ENCODE data around the gene IQSEC1. TPM values are rescaled to one million over a fixed set of nuclear protein-coding genes. Genes with fewer than 3 reads are reported as not detected.

IQSEC1 gene
- total RNA-seq, 1 donor from 2014 or later: 29.5 TPM

- Mint-ChIP-seq H3K36me3 (ENCODE audit: low read depth, unreplicated experiment) (peaks cover 4% of the 10 kb centered on the region), H3K9me3 (ENCODE audit: unreplicated experiment) (no peaks in the 10 kb centered on the region), H3K4me1 (ENCODE audit: low read depth, unreplicated experiment) (no peaks in the 10 kb centered on the region), H3K27me3 (ENCODE audit: low read depth, unreplicated experiment) (no peaks in the 10 kb centered on the region), H3K4me3 (ENCODE audit: unreplicated experiment) (no peak overlapping the region), H3K27ac (ENCODE audit: unreplicated experiment) (no peak overlapping the region)
- Histone ChIP-seq H3K4me1 (ENCODE audit: insufficient read depth, low read length) (peaks cover 8% of the 10 kb centered on the region), H3K27me3 (ENCODE audit: insufficient read depth, low read length) (no peaks in the 10 kb centered on the region), H3K4me3 (ENCODE audit: insufficient read depth, low read depth, low read length) (no peak overlapping the region), H3K79me2 (ENCODE audit: insufficient read depth, low read length) (no peaks in the 10 kb centered on the region), H3K27ac (ENCODE audit: low read depth, low read length) (no peak overlapping the region), H4K20me1 (ENCODE audit: insufficient read depth, low read length) (peaks cover 32% of the 10 kb centered on the region), H3K36me3 (ENCODE audit: insufficient read depth, low read length) (no peaks in the 10 kb centered on the region), H3K9me3 (ENCODE audit: insufficient read depth, low read depth, low read length) (no peaks in the 10 kb centered on the region), H2AFZ (ENCODE audit: low read depth, low read length) (no peak overlapping the region), H3K4me2 (ENCODE audit: low read length) (no peak overlapping the region), H3K9ac (ENCODE audit: low read length) (no peak overlapping the region)
- no peak for FAIRE-seq
- no peak for DNase-seq (ENCODE audit: low read depth)
- TF ChIP-seq, protein P1, sequence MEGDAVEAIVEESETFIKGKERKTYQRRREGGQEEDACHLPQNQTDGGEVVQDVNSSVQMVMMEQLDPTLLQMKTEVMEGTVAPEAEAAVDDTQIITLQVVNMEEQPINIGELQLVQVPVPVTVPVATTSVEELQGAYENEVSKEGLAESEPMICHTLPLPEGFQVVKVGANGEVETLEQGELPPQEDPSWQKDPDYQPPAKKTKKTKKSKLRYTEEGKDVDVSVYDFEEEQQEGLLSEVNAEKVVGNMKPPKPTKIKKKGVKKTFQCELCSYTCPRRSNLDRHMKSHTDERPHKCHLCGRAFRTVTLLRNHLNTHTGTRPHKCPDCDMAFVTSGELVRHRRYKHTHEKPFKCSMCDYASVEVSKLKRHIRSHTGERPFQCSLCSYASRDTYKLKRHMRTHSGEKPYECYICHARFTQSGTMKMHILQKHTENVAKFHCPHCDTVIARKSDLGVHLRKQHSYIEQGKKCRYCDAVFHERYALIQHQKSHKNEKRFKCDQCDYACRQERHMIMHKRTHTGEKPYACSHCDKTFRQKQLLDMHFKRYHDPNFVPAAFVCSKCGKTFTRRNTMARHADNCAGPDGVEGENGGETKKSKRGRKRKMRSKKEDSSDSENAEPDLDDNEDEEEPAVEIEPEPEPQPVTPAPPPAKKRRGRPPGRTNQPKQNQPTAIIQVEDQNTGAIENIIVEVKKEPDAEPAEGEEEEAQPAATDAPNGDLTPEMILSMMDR (IDR thresholded peaks at IDR 0.05; ENCODE audit: insufficient read depth, low read depth, low read length): no peak
- no peak for TF ChIP-seq EZH2 (IDR thresholded peaks at IDR 0.05; ENCODE audit: insufficient read depth, low read length)
Measured at GRCh38 chr3:12920967-12921366, 152.3 kb downstream of the IQSEC1 start.

DNA sequence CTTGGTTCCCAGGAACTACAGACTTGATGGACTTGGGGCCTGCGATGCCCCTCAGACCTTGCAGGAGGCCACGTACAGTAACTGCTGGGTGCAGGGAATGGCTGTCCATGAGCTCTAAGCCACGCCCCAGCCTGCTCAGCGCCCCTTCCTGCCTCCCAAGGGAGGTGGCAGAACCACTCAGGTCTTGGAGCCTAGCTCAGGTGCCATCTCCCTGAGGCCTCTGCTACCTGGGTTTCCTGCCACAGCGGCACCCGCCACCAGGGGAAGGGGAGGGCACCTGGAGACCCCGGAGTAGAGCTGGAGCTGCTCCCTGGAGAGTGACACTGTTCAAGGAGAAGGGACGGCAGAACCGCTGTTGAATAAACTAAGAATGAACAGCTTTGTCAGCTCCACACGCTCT, 154.0 kb downstream of the IQSEC1 start:
- H3K9me3 Mint-ChIP-seq (ENCODE audit: unreplicated experiment): no peaks in the 10 kb centered on the region
- no peaks in the 10 kb centered on the region for H3K9me3 ChIP-seq (ENCODE audit: insufficient read depth, low read depth, low read length)
- H3K27ac ChIP-seq (ENCODE audit: low read depth, low read length): no peak overlapping the region
- no peaks in the 10 kb centered on the region for H3K27me3 ChIP-seq (ENCODE audit: insufficient read depth, low read length)
- no peak overlapping the region for H3K4me3 ChIP-seq (ENCODE audit: insufficient read depth, low read depth, low read length)
- H3K4me1 ChIP-seq (ENCODE audit: insufficient read depth, low read length): peaks cover 8% of the 10 kb centered on the region
- H3K36me3 Mint-ChIP-seq (ENCODE audit: low read depth, unreplicated experiment): peaks cover 5% of the 10 kb centered on the region
- no peaks in the 10 kb centered on the region for H3K27me3 Mint-ChIP-seq (ENCODE audit: low read depth, unreplicated experiment)
- no peak overlapping the region for H3K4me3 Mint-ChIP-seq (ENCODE audit: unreplicated experiment)
- FAIRE-seq: no peak
- no peak overlapping the region for H2AFZ ChIP-seq (ENCODE audit: low read depth, low read length)
- H3K79me2 ChIP-seq (ENCODE audit: insufficient read depth, low read length): no peaks in the 10 kb centered on the region
- H3K9ac ChIP-seq (ENCODE audit: low read length): no peak overlapping the region
- no peaks in the 10 kb centered on the region for H3K36me3 ChIP-seq (ENCODE audit: insufficient read depth, low read length)
- H3K27ac Mint-ChIP-seq (ENCODE audit: unreplicated experiment): no peak overlapping the region
- no peak for DNase-seq (ENCODE audit: low read depth)
- TF ChIP-seq, protein P1 (IDR thresholded peaks at IDR 0.05; ENCODE audit: insufficient read depth, low read depth, low read length): no peak
- TF ChIP-seq EZH2 (IDR thresholded peaks at IDR 0.05; ENCODE audit: insufficient read depth, low read length): no peak
- H3K4me1 Mint-ChIP-seq (ENCODE audit: low read depth, unreplicated experiment): no peaks in the 10 kb centered on the region
- H4K20me1 ChIP-seq (ENCODE audit: insufficient read depth, low read length): peaks cover 34% of the 10 kb centered on the region
- H3K4me2 ChIP-seq (ENCODE audit: low read length): no peak overlapping the region

- Histone ChIP-seq H3K79me2 (ENCODE audit: insufficient read depth, low read length) (no peaks in the 10 kb centered on the region), H3K27ac (ENCODE audit: low read depth, low read length) (no peak overlapping the region), H3K4me3 (ENCODE audit: insufficient read depth, low read depth, low read length) (no peak overlapping the region), H3K9me3 (ENCODE audit: insufficient read depth, low read depth, low read length) (no peaks in the 10 kb centered on the region), H2AFZ (ENCODE audit: low read depth, low read length) (no peak overlapping the region), H4K20me1 (ENCODE audit: insufficient read depth, low read length) (peaks cover 37% of the 10 kb centered on the region), H3K36me3 (ENCODE audit: insufficient read depth, low read length) (no peaks in the 10 kb centered on the region), H3K4me2 (ENCODE audit: low read length) (no peak overlapping the region), H3K27me3 (ENCODE audit: insufficient read depth, low read length) (no peaks in the 10 kb centered on the region), H3K4me1 (ENCODE audit: insufficient read depth, low read length) (peaks cover 8% of the 10 kb centered on the region), H3K9ac (ENCODE audit: low read length) (no peak overlapping the region)
- TF ChIP-seq, protein P1 (IDR thresholded peaks at IDR 0.05; ENCODE audit: insufficient read depth, low read depth, low read length): no peak
- no peak for TF ChIP-seq EZH2 (IDR thresholded peaks at IDR 0.05; ENCODE audit: insufficient read depth, low read length)
- H3K27me3 Mint-ChIP-seq (ENCODE audit: low read depth, unreplicated experiment): no peaks in the 10 kb centered on the region
- FAIRE-seq: no peak
- no peak for DNase-seq (ENCODE audit: low read depth)
- H3K4me3 Mint-ChIP-seq (ENCODE audit: unreplicated experiment): no peak overlapping the region
- H3K4me1 Mint-ChIP-seq (ENCODE audit: low read depth, unreplicated experiment): no peaks in the 10 kb centered on the region
- H3K36me3 Mint-ChIP-seq (ENCODE audit: low read depth, unreplicated experiment): peaks cover 7% of the 10 kb centered on the region
- no peak overlapping the region for H3K27ac Mint-ChIP-seq (ENCODE audit: unreplicated experiment)
- no peaks in the 10 kb centered on the region for H3K9me3 Mint-ChIP-seq (ENCODE audit: unreplicated experiment)
Measured at GRCh38 chr3:12918231-12918630, 155.0 kb downstream of the IQSEC1 start.
